Measurements from ENCODE around the gene COL1A2. TPM values are rescaled to one million over a fixed set of nuclear protein-coding genes. Genes with fewer than 3 reads are reported as not detected.

The COL1A2 gene
- total and polyA plus RNA-seq, 2 of the 4 experiments (the other 2 are of a cell fraction) = 1,211 to 4,454 TPM

GRCh38 chr7:94436018-94436604 lies 41.4 kb downstream of the COL1A2 start (continued):
- no peak for TF ChIP-seq CHD1 (IDR thresholded peaks at IDR 0.05; ENCODE audit: low read depth, low read length)

GRCh38 chr7:94436700-94437099 lies 42.0 kb downstream of the COL1A2 start:
- peaks cover 8% of the 10 kb centered on the region for H3K4me1 ChIP-seq (ENCODE audit: control insufficient read depth, insufficient read depth, low read length)
- no peak overlapping the region for H3K14ac ChIP-seq (replicated peaks; ENCODE audit: low read depth, low read length)
- no peak for ATAC-seq (ENCODE audit: low read depth)
- no peak overlapping the region for H3K56ac ChIP-seq (ENCODE audit: extremely low read depth, insufficient read depth, low read length)
- no peaks in the 10 kb centered on the region for H3K27me3 ChIP-seq (ENCODE audit: control insufficient read depth, insufficient read depth, low read length)
- H2AFZ ChIP-seq (replicated peaks; ENCODE audit: low read length, poor library complexity) = no peak overlapping the region
- H3K79me1 ChIP-seq (ENCODE audit: low read depth in 1 of 2, low read length in 2 of 2) = no peaks in the 10 kb centered on the region
- H4K20me1 ChIP-seq (ENCODE audit: insufficient read depth, low read length) = peaks cover 12% of the 10 kb centered on the region; the same call in 1 of the 2 replicates
- WGBS, 2 experiments (ENCODE audit: extremely low coverage in 2 of 2, insufficient read length in 1 of 2) = 90% methylated on average over 3 of the region's 4 CpGs; no CpG with 5 or more reads in 1 of the 2 experiments
- no peak overlapping the region for H3K27ac ChIP-seq (ENCODE audit: insufficient read depth, low read length)
- no peak overlapping the region for H2BK15ac ChIP-seq (ENCODE audit: low read depth, low read length)
- in situ Hi-C loops (cut with MboI; ENCODE audit: low sequenced_read_pairs) (loop anchor here (25.0 kb wide), 1 partner anchor 524 kb away; the partner anchor contains the start of genes GNG11 and GNGT1), intact Hi-C loops (cut with micrococcal nuclease) (loop anchor here (1.0 to 10.0 kb wide), 2 partner anchors 147 to 532 kb away; partner anchors contain the start of gene GNGT1), dilution Hi-C loops (cut with HindIII; ENCODE audit: low sequenced_read_pairs, unreplicated experiment) (no loop called here)
- H4K5ac ChIP-seq (ENCODE audit: low read depth, low read length) = no peak overlapping the region
- no TSS peak for BruUV-seq (replicated peaks)
- ChIA-PET POLR2A (ENCODE audit: unreplicated experiment) (no interaction called here), CTCF (interaction anchor here (0.6 to 8.2 kb wide), 11 partner anchors 12 to 989 kb away, joined by 3 to 79 read pairs (median 3); partner anchors contain the start of gene COL1A2)
- no peaks in the 10 kb centered on the region for H3K36me3 ChIP-seq (ENCODE audit: control insufficient read depth, insufficient read depth, low read length)
- H2AK5ac ChIP-seq (ENCODE audit: low read depth, low read length) = no peak overlapping the region
- no peak overlapping the region for H2AK9ac ChIP-seq (replicated peaks; ENCODE audit: low read depth, low read length, poor library complexity)
- no peak for TF ChIP-seq CHD1 (IDR thresholded peaks at IDR 0.05; ENCODE audit: low read depth, low read length)
- TF ChIP-seq MAFK (IDR thresholded peaks at IDR 0.05; ENCODE audit: low read depth, low read length) = no peak
- no peak for TF ChIP-seq ELK1 (IDR thresholded peaks at IDR 0.05; ENCODE audit: borderline replicate concordance, low read depth, low read length)
- no peak for TF ChIP-seq MXI1 (IDR thresholded peaks at IDR 0.05; ENCODE audit: borderline replicate concordance, low read depth, low read length)
- no peak for TF ChIP-seq NFE2L2 (IDR thresholded peaks at IDR 0.05; ENCODE audit: low read depth, low read length)
- H4K8ac ChIP-seq (ENCODE audit: low read depth in 2 of 2, low read length in 2 of 2) = no peak overlapping the region
- H4K91ac ChIP-seq (ENCODE audit: insufficient read depth, low read depth, low read length) = no peak overlapping the region
- no peak overlapping the region for H3K9ac ChIP-seq (ENCODE audit: low read depth, low read length)
- no peaks in the 10 kb centered on the region for H3K9me3 ChIP-seq (ENCODE audit: control insufficient read depth, insufficient read depth, low read length)
- no peak overlapping the region for H3K23ac ChIP-seq (ENCODE audit: low read depth, low read length)
- no peak overlapping the region for H3K4me3 ChIP-seq (ENCODE audit: insufficient read depth, low read depth, low read length)
- no peak overlapping the region for H3K18ac ChIP-seq (ENCODE audit: low read depth, low read length)
- no peak for DNase-seq
- no peaks in the 10 kb centered on the region; the same call in 1 of the 2 replicates for H3K9me1 ChIP-seq (ENCODE audit: insufficient read depth, low read length)
- no peak overlapping the region for H2BK120ac ChIP-seq (ENCODE audit: low read depth, low read length)
- H2BK5ac ChIP-seq (ENCODE audit: low read depth, low read length, poor library complexity, severe bottlenecking) = no peak overlapping the region
- H3K4ac ChIP-seq (ENCODE audit: low read depth, low read length) = no peak overlapping the region
- no peak overlapping the region for H3K4me2 ChIP-seq (ENCODE audit: low read depth, low read length)
- H2BK20ac ChIP-seq (ENCODE audit: low read depth, low read length) = 0 out of 2 replicates have a peak overlapping the region, but pooled peaks have one; percentile 18
